COR-L47 (cell line): Measurements from ENCODE around the gene GAB2.

ENCODE experiments used
- DNase-seq: peaks from one replicate; lab custom pipeline; 2025; lab: John Stamatoyannopoulos, UW

Gene GAB2

DNA sequence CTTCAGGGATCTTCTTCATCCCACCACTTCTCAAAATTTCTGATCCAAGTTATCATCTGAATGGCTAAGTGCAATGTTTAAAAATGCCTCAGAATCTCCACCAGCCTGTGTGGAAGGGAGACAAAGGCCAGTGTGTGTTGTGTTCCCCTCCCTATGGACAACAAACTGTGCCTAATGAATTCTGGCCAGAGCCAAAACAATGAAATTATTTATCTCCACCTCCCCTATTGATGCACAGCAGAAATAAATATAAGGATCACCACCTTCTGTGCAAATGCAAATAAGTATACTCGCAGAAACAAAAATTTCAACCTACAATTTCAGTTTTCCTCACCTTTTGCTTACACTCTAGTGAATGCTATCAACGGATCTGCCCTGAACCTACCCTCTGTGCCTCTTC lies 75.8 kb downstream of the GAB2 start:
- DNase-seq: no peak

DNA sequence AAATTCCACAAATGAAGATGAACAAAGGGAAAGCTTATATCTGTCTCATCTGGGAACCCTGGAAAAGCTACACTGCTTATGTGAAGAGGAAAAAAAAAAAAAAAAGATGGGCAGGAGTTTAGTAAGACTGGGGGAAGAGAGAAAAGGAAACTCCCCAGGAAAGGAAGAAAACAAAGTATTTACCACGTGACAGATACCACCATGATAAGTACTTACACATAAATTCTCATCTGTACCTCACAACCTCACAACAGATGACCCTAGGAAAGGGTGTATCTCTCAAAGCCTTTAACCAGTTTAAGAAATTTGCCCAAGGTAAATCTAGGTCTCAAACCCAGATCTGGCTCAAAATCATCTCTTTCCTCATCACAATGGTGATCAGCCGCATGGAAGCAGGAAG lies 77.1 kb downstream of the GAB2 start:
- no peak for DNase-seq

DNA sequence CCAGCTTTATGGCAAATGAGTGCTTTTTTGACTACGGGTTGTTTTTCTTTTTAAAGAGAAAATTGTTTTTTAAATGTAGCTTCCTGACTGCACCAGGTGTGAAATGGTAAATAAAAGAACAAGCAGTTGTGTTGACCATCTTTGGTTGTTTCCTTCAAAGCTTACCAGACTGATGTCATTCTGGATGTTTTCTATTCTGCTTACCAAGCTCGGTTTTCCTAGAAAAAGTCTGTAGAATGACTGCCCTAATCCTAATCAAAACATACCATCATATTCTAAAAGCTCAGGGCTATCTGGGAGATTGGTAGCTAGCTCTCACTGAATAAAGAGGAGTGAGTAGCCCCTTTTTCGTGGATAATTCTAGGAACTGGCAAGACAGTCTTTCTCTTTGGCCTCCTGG lies 77.7 kb downstream of the GAB2 start:
- no peak for DNase-seq

DNA sequence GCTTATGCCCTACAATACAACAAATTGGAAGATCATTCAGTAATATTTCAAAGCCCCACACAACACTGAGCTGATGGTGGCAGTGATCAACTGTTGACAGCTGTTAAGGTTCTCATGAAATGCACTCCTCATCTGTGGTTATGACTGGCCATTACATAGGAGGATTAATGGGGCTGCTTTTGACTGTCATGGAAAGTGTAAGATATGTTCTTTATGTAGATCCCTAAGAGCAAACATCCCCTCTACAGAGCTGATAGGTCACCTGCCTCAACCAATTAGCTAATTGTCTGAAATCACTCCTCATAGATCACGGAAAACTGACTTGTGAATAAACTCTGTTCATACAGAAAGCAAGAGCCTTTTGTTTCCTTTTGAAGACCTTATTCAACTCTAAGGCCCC lies 78.1 kb downstream of the GAB2 start:
- DNase-seq: peak; percentile 56

DNA sequence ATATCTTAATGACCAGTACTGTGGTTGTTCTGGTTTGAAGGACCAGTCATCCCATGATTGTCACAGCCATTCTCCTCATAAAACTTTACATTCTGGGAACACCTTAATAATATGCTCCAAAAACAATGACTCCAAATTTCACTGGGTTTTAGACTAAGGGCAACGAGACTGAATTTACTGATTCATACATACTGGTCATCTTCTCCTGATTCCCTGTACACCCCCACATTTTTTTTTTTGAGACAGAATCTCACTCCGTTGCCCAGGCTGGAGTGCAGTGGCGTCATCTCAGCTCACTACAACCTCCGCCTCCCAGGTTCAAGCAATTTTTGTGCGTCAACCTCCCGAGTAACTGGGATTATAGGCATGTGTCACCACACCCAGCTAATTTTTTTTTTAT lies 78.9 kb downstream of the GAB2 start:
- no peak for DNase-seq

DNA sequence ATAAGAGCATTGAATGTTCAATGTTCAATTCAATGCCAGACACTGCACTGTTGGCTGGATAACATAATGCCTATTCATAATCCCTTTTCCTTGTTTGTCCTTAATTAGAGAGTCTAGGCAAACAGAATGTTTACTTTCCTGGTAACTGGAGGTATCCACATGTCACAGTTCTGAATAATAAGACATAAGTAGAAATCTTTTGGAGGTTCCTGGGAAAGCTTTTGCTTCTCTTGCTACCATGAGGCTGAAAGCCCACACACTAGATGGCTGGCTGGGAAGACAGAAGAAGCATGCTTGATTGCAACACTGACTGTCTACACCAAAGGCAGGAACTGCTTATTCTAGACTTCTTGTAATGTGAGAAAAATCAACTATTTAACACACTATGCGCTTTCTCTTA lies 79.5 kb downstream of the GAB2 start:
- DNase-seq: peak; percentile 12

DNA sequence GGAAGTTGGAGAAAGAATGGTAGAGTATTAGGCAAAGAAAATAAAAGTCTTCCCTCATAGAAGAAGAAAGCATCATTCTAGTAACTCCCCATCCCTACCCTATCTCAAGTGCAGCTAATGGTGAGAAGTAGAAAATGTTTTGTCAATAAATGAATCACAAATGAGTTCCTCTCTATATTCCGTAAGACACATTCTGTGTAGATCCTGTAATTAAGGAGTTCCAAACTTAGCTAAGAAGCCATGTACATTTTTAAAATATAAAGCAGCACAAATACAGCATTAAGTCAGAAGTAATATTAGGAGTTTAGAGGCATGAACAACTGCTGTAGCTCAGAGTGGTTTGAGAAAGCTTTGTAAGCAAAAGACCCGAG lies 80.1 kb downstream of the GAB2 start:
- DNase-seq: no peak

DNA sequence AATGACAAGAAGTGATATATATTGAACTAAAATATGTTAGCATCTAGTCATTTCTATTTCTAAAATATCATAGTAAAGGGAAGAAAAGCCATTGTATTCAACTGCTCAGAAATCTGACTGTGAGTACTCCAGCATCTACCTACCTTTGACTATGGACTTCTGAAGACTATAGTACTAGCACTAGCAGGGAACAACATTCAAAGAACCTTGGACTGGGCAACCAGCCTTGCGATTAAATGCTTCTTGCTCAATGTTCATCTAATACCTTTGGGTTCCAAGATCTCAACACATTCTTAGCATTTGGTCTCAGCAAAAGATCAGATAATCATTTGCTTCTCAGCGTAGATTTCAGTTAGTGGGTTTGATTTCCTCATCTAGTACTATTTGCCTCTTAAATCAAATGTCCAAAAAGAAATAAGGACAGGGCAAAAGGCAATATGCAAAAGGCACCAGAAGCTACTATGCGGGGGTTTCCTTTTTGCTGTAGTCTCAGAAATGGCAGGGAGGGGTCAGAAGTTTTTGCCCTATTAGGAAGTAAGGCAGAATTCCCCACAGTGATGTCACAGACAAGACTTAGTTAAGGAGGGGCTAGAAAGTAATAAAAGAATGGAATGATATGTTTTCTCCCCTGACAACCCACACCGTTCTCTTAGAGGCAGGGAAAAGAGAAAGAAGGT lies 80.6 kb downstream of the GAB2 start:
- no peak for DNase-seq

DNA sequence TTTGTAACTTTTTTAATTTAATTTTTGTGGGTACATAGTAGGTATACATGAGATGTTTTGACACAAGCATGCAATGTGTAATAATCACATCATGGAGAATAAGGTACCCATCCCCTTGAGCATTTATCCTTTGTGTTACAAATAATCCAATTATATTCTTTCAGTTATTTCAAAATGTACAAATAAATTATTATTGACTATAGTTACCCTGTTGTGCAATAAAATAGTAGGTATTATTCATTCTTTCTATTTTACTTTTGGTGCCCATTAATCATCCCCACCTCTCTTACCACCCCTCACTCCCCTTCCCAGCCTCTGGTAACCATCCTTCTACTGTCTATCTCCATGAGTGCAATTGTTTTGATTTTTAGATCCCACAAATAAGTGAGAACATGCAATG lies 83.5 kb downstream of the GAB2 start:
- no peak for DNase-seq

DNA sequence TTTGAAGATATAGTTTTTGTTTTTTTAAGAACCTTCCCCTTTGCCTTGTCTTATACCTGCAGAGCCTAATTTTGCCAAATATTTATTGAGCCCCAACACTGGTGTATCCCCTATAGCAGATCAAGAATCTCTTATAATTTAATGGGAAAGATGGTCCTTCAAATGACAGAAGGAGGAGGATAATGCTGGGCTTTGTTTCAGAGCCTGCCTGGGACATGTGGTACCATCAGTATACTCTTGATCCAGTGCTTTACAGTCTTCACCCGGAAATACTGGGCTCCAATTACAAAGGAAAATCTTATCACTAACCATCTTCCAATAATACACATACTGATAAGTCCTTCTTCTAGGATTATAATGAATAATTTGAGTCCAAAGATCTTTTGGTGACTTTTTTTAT lies 84.7 kb downstream of the GAB2 start:
- no peak for DNase-seq

DNA sequence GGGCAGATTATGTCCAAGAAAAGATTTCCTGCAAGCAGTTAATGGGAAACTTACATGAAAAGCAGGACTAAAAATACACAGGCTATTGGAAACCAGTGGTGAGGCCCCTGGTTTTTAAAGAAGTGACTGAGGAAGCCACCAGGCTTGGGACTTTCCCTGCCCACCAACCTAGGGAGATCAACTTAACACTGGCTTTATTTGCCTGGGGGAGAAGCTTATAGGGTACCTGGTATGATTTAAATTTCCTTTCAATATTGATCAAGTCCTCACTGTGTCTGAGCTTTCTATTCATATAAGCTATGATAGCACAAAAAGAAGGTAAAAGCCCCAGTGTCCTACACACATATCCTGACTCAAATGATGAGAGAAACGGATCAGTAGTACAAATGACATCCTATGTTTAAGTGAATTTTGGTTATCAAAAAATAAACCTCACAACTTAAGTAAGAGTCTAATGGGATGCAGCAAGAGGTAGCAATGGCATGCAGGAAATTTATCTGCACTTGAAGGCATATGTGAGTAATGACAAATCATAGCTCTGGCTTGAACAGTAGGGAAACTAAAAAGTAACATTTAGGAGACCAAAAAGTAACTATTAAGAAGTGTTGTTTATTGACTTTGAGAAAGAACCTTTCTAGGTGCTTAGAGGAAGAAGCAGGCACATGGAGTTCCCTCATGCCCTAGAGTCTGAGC lies 85.3 kb downstream of the GAB2 start:
- DNase-seq: no peak

DNA sequence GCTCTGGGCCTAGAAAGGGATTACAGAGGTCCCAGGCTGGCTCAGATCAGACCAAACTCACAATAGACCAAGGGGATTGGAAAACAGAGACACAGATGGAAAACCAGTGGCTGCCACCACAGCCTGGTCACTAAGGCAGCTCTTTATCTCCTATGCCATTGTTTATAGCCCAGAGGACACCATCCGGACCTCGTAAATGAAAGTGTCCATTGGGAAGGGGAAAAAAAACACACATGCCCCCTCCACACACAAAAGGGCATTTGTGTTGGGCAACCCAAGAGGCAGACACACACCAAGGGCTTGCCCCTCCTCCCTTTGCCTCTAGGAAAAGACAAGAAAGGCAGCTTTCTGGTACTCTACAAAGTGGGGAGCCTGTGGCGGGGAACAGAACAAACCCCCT lies 85.9 kb downstream of the GAB2 start:
- DNase-seq: no peak

DNA sequence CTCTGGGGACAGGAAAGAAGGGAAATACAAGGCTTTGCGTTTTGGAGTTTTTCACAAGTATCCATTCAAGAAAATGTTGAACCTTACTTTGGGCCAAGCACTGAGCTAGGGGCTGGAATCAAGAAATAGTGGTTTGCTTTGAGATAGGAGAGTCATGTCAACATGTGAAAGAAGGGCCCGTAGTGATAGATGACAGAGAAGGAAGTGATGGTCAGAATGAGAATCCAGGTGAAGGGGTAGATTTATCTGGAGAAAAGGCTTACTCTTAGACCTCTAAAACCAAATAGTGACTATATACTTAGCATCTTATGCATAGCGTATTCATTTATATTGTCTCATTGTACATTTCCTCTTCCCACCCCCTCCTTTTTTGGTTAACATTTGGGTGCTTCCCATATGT lies 87.3 kb downstream of the GAB2 start:
- no peak for DNase-seq

DNA sequence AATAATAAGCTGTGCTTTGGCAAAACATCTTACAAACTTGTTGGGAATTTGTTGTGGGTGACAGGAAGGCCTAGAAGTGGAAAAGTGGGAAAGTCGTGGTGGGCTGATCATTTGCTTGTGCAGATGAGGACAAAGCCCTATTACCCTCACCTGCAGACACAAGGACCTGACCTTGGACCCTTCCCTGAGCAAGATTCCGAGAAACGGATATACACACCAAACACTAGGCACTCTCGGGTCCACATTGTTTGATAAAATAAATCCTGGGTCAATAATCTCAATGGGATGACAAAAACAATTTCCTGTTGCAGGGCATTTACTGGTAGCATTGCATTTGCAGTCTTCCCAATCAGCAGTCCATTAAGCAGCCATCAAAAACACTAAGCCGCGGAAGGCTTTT lies 89.7 kb downstream of the GAB2 start:
- DNase-seq: no peak

DNA sequence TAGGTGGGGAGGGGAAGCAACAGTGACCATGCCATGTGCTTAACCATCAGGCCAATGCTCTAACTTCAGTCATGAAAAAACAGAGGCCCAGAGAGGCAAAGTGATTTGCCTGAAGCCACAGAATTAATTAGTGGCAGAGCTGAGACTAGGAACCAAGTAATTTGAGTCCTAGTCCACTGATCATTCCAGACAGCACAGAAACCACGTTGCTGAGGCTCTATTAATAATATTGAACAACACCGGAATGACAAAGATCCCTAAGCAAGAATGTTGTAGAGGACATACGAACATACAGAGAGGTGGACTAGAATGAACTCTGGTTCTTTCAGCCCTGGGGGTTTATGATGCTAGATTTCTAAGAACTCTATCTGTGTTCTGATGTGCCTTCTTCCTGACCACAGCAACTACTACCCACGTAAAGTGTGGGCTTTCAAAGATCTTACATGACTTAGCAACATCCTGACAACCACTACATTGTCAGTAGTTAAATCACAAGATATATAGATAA lies 92.3 kb downstream of the GAB2 start:
- DNase-seq: no peak

DNA sequence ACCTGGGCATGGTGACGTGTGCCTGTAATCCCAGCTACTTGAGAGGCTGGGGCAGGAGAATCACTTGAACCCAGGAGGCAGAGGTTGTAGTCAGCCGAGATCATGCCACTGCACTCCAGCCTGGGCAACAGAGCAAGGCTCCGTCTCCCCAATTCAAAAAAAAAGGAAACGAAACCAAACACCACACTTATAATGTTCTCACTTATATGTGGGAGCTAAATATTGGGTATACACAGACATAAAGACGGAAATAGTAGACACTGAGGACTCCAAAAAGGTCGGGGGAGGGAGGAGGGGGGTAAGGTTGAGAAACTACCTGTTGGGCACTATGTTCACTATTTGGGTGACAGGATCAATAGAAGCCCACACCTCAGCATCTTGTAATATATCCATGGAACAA lies 94.3 kb downstream of the GAB2 start:
- no peak for DNase-seq

DNA sequence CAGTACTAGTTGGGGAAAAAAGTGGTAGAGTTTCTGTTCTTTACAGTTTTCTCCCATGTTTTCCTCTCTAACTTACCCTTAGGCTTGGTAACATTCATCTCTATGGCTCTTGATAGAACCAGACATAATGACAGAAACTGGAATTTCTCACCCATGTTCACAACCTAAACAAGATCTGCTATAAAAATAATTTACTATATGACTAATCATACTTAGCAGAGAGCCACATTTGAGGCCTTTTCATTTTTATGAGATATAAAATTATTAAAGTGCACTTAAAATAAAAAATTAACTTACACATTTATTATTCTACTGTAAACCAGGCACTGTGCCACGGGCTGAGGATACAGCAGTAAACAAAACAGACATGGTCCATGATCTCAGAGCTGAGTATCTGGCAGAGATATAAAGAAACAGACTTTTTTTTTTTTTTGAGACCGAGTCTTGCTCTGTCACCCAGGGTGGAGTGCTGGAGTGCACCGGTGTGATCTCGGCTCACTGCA lies 98.1 kb downstream of the GAB2 start:
- no peak for DNase-seq

DNA sequence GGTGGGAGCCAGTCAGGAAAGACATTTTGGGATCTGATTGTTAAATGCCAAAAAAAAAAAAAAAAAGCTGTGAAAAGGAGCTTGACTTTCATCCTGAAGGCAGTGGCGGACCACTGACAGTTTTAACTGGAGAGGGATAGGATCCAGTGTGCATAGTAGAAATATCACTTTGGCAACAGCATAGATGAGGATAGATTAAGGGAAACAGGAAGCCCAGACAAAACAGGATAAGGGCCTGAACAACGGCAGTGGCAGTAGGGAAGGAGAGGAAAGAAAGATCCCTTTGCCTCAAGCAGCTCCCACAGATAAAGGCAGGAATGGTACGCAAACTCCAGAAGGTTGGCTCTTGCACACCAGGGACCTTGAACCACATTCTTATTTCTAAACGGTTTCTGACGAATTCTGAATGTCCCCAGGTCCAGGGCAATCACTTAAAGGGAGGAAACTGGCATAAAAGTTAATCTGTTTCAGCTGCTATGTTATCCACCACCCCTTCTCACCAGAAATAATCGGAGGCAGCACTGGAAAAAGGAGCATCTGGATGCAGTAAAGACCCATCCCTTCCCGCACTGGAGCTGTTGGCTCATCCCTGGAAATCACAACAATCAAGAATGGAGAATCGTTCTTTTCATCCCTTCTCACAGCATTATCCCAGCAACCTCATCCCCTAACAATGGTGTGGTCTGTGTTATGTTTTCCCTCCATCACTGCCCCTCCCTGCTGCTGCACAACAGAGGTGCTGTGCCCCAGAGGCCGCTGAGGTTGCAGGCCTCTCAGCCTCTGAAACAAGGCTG lies 99.1 kb downstream of the GAB2 start:
- DNase-seq: no peak

DNA sequence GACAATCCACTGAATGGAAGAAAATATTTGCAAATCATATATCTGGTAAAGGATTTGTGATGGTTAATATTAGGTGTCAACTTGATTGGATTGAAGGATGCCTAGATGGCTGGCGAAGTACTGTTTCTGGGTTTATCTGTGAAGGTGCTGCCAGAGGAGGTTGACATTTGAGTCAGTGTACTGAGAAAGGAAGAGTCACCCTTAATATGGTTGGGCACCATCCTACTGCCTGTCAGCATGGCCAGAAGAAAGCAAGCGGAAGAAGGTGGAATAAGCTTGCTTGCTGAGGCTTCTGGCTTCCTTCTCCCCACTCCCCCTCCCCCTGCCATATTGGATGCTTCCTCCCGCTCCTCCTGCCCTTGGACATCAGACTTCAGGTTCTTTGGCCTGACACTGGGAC lies 101.9 kb downstream of the GAB2 start:
- no peak for DNase-seq

DNA sequence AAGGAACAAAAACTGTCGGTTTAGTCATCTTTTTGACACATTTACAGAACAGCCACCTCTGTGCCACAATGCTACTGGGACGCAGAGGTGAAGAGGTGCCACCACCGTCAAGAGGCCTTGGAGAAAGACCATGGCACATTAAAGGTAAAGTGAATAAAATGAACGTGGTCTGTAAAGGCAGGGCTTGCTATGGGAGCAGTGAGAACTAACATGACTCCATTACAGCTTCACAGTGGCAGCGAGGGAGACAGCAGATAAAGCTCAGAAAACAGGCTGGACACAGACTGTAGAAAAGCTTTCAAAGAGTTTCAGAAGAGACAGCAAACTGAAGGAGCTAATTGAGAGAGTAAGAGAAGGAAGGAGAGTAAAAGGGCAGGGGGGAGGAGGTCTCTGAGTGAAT lies 102.9 kb downstream of the GAB2 start:
- DNase-seq: no peak

DNA sequence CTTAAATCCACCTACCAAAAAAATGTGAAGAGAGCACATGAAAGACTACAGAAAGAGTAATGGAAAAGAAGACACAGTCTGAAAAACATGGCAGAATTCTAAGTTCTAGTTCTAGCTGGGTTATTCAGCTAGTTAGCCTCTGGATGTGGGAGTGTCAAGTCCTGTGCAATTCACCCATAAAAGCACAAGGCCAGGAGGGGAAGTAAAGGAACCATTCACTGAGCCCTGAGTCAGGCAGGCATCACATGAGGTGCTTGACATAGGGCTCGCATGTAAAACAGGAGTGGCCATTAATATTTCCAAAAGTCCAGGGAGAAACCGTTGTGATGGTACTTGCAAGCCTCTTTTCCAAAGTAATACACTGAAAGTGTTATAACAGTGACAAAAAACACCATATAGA lies 103.7 kb downstream of the GAB2 start:
- no peak for DNase-seq

DNA sequence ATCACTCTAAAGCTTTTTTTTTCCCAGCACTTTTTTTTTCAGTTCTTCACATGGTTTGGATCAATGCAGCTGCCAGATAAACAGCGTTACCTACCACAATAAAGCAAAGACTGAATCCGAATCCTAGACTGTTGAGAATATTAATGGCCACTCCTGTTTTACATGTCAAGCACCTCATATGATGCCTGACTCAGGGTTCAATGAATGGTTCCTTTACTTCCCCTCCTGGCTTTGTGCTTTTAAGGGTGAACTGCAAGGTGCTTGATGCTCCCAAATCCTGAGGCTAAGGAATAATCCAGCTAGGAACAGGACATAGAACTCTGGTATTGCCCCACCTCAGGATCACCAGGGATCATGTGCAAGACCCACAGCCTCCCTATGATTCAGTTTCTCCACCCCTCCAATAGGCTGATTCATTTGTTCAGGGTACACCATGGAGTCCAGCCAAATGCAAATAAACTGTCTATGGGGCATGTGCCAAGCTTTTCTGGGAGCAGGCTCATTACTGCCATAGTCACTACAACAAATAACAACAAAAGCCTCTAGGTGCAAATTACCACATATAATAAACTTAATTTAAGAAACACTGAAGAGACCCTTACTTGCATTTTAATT lies 104.3 kb downstream of the GAB2 start:
- DNase-seq: peak; percentile 24

DNA sequence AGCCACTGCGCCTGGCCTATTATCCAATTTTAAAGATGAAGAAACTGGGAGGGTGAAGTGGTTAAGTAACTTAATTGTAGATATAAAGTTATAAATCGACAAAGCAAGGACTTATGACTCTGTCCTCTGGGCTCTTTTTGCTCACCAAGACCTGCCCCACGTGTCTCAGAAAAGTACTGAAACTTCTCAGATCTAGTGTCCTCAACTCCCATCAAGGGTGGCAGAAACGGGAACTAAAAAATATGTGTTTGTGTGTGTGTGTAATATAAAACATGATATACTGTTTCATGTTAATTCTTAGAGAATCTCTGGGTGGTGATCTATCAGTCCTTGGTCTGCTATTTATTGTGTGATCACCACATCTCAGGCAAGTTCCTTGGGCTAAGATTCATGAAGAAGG lies 104.9 kb downstream of the GAB2 start:
- DNase-seq: no peak
